Pulmonary artery endothelial cell (primary cell): ENCODE results near the gene GBP7. TPM values are rescaled to one million over a fixed set of nuclear protein-coding genes. Genes with fewer than 3 reads are reported as not detected.

Experiments used
- DNase-seq: peaks from one replicate; pipeline ENCODE4 v3.0.0-alpha.2; 2011; ENCODE audit warnings: low read depth, low spot score
- total RNA-seq: library from RNA; depleted of rRNA; stranded (reverse); fragments of >200 nt; gene quantifications from 2 replicates; pipeline ENCODE4 v1.2.3, GENCODE V29; 2014

The GBP7 gene
- total RNA-seq, 1 donor from 2014 or later: not detected

DNA sequence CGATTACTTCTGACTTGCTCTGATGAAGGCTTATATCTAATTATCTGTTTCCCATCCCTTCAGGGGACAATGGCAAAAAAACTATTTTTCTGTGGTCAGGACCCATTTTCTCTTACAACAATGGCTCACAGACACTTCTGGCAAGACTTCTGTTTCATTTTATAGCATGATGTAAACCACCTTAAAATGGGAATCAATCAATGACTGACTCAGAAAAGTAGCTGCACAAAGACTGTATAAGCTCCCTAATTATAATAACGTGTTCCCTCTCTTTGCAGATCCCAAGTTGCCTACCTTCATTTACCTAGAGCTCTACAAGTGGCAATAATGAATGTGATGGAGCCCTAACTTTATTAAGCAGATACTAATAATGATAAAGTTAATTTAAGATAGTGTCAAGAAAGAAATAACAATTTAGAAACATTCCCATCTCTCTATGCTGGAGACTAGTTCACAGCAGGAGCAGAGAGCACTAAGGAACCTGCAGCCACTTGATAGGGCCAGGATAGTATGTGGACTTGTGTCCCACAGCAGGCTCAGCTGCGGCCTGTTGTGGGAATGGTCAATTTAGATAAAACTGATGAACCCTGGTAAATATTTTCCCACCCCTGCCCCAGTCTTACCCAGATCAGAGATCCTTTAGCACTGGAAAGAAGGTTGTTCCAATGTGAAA lies 50.4 kb downstream of the GBP7 start:
- no peak for DNase-seq

DNA sequence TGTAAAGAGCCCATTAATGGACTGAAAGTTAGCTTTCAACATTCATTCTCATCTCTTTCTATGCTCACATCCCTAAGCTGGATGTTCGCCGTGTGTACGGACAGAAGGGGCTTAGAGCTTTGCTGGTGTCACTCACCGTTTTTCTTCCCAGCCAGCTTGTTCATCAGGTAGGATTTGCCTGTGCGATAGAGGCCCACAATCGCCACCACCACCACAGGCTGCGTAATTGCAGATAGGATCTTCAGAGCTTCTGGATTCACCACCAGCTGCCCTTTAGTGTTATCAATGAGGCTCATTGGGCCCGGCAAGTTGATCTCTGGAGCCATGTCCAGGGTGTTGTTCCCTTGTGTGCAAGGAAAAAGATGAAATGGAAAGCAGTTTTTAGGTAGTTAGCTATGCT lies 54.2 kb downstream of the GBP7 start:
- DNase-seq: no peak

- no peak for DNase-seq
Observed at GRCh38 chr1:89114662-89115061, 61.1 kb downstream of the GBP7 start.

GRCh38 chr1:89112871-89113613 lies 62.8 kb downstream of the GBP7 start:
- no peak for DNase-seq

DNA sequence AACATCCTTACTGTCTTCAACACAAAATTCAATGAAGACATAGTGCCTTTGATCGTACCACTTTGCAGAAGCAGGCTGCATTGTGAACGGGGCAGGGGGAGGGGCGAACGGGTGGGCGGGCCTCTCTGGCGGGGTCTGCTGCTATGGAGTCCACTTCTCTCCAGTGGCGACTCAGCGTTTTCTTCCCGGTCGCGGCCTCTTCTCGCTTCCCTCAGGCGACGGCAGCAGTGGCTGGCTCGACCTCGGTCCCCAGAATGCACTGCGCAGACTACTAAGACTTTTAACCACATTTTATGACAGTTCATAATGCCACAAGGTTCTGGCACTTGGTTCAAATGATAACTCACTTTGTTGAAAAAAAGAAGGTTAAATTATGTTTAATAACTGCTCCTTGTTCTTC lies 71.1 kb downstream of the GBP7 start:
- DNase-seq: no peak

- no peak for DNase-seq
Observed at GRCh38 chr1:89104147-89104546, 71.7 kb downstream of the GBP7 start.

- DNase-seq: no peak
Observed at GRCh38 chr1:89102021-89102420, 73.8 kb downstream of the GBP7 start.

- DNase-seq: no peak
Observed at GRCh38 chr1:89100412-89100811, 75.4 kb downstream of the GBP7 start.

DNA sequence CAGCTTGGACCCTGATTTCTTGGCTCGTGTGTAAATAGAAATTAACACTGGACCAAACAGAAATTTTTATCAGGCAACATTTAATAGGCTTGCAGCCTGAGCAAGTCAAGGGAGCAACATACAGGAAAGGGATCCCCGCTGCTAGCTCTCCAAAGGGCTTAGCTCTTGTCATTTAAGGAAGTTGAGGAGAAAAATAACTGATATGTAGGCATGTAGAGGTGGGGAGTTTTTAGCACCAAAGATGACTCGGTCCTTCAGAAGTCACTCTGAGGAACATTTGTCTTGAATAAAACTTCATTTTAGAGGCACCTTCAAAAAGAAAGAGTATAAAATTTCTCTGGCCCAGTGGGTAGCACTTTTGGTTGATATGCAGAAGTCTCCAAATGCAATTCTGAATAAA lies 76.9 kb downstream of the GBP7 start:
- no peak for DNase-seq

GRCh38 chr1:89095737-89096136 lies 80.1 kb downstream of the GBP7 start:
- no peak for DNase-seq

DNA sequence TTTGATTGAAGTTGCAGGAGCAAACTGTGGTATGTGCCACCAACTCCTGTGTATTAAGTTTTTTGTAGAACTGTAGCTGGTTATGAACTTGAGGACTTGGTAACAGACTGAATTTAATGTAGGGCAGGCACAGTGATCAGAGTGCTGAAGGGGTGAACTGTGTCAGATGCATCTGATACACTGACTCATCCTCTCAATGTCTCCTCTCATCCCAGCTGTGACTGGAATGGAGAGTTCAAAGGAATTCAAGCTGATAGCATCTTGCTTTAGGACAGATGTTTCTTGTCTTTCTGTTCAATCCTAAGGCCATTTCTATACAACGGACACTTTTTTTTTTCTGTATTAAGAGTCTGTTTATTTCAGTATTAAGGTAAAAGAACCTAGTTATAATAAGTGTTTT lies 85.8 kb downstream of the GBP7 start:
- no peak for DNase-seq

- no peak for DNase-seq
Observed at GRCh38 chr1:89088572-89088971, 87.2 kb downstream of the GBP7 start.

DNA sequence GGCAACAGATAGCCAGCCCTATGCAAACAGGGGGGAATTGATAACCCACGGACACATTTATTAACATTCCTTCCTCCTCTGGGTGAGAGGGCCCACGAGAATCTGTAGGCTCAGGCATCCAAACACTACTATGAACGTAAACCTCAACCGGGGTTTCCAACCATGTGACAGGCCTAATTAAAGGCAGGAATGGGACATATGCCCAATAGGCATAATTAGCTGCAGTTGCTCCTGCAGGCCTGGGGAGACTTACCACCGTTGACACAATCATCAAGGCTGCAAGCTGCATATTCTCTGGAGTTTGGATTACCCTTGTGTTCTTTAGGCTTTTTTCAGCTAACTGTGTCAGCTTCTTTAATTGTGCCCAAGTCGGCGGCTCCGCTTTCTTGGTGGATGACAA lies 88.6 kb downstream of the GBP7 start:
- DNase-seq: no peak

- peak; percentile 19 for DNase-seq
Observed at GRCh38 chr1:89085781-89086180, 90.0 kb downstream of the GBP7 start.

Other genes starting within 250 kb of the GBP7 start
- 22.7 and 23.9 TPM in 2 replicates for gene KYAT3, start 183.4 kb downstream of the GBP7 start, total RNA-seq
- gene RBMXL1, start 183.4 kb downstream of the GBP7 start, total RNA-seq: 10.6 and 17.8 TPM in 2 replicates
- 12.7 and 23.9 TPM in 2 replicates for gene GBP3, start 153.1 kb downstream of the GBP7 start, total RNA-seq
- gene GBP1, start 110.8 kb downstream of the GBP7 start, total RNA-seq: 20.8 and 35.6 TPM in 2 replicates
- gene GBP2, start 49.9 kb downstream of the GBP7 start, total RNA-seq: 61.6 and 79.6 TPM in 2 replicates
- gene GBP4, start 22.9 kb upstream of the GBP7 start, total RNA-seq: 3.1 and 10.5 TPM in 2 replicates
- gene GBP5, start 96.9 kb upstream of the GBP7 start, total RNA-seq: 0.20 and 0.21 TPM in 2 replicates
- gene GBP6, start 188.1 kb upstream of the GBP7 start, total RNA-seq: not detected in 2 replicates